Kidney glomerular epithelial cell (primary cell): ENCODE measurements around the gene ALKBH4.
"Not testable (repeated sequence)": the region's sequence is repeated elsewhere in the genome, so short reads cannot be mapped to it uniquely, and the experiment has no call there.

ENCODE experiments used
- DNase-seq: peaks from one replicate; lab custom pipeline; 2025; lab: John Stamatoyannopoulos, UW

Gene ALKBH4

GRCh38 chr7:102464577-102465280 lies at the start of gene ALKBH4, which contains the start of gene LRWD1:
ALKBH4 (minus strand) TSS chr7:102464863; CDS start chr7:102464836, 27 bp downstream.
LRWD1 (plus strand) TSS chr7:102464984; CDS start chr7:102465081, 97 bp downstream.
- peak; percentile 77 for DNase-seq

- not testable (repeated sequence) for DNase-seq
These were observed 48.1 kb upstream of the ALKBH4 start for GRCh38 chr7:102512642-102513221.

- not testable (repeated sequence) for DNase-seq
These were observed 47.3 kb upstream of the ALKBH4 start for GRCh38 chr7:102511860-102512522.

GRCh38 chr7:102510575-102510974 lies 45.9 kb upstream of the ALKBH4 start:
- DNase-seq: not testable (repeated sequence)

GRCh38 chr7:102507410-102508088 lies 42.9 kb upstream of the ALKBH4 start:
- not testable (repeated sequence) for DNase-seq

- not testable (repeated sequence) for DNase-seq
These were observed 40.9 kb upstream of the ALKBH4 start for GRCh38 chr7:102505298-102506185.

- not testable (repeated sequence) for DNase-seq
These were observed 38.5 kb upstream of the ALKBH4 start for GRCh38 chr7:102503141-102503540.

GRCh38 chr7:102498321-102498720 lies 33.7 kb upstream of the ALKBH4 start:
- not testable (repeated sequence) for DNase-seq

GRCh38 chr7:102497308-102497707 lies 32.6 kb upstream of the ALKBH4 start:
- DNase-seq: not testable (repeated sequence)

GRCh38 chr7:102496861-102497260 lies 32.2 kb upstream of the ALKBH4 start:
- DNase-seq: not testable (repeated sequence)

GRCh38 chr7:102494473-102495149 lies 29.9 kb upstream of the ALKBH4 start:
- DNase-seq: not testable (repeated sequence)

GRCh38 chr7:102494026-102494425 lies 29.4 kb upstream of the ALKBH4 start:
- not testable (repeated sequence) for DNase-seq

- not testable (repeated sequence) for DNase-seq
These were observed 28.7 kb upstream of the ALKBH4 start for GRCh38 chr7:102493220-102493935.

- not testable (repeated sequence) for DNase-seq
These were observed 25.9 kb upstream of the ALKBH4 start for GRCh38 chr7:102490529-102491075.

GRCh38 chr7:102484317-102484716 lies 19.7 kb upstream of the ALKBH4 start:
- not testable (repeated sequence) for DNase-seq

GRCh38 chr7:102481962-102482361 lies 17.3 kb upstream of the ALKBH4 start:
- DNase-seq: not testable (repeated sequence)

- not testable (repeated sequence) for DNase-seq
These were observed 15.4 kb upstream of the ALKBH4 start for GRCh38 chr7:102479982-102480637.

GRCh38 chr7:102479209-102479584 lies 14.5 kb upstream of the ALKBH4 start:
- DNase-seq: not testable (repeated sequence)
